NT2/D1 (cell line): ENCODE results near the gene AKR1C1.
"Not testable (repeated sequence)": the region's sequence is repeated elsewhere in the genome, so short reads cannot be mapped to it uniquely, and the experiment has no call there.

Source experiments
- SUZ12 ChIP-seq: IDR thresholded peaks from 2 replicates; pipeline ENCODE4 v1.6.1; 2011; ENCODE audit not compliant: insufficient read length, insufficient read depth; ENCODE audit errors: extremely low read depth
- YY1 ChIP-seq: IDR thresholded peaks from 2 replicates; pipeline ENCODE4 v1.6.1; 2011; ENCODE audit not compliant: insufficient read length, insufficient read depth

GRCh38 chr10:5021624-5022290, 58.5 kb downstream of the AKR1C1 start:
- not testable (repeated sequence) for TF ChIP-seq SUZ12, YY1
